ENCODE data around the gene STEAP3. TPM values are rescaled to one million over a fixed set of nuclear protein-coding genes. Genes with fewer than 3 reads are reported as not detected.

The STEAP3 gene
- total RNA-seq, 3 donors from 2014 or later (not counting 1 experiment from before 2014, with no cell fraction given): 1.7 to 2.5 (median 2.0) TPM

DNA sequence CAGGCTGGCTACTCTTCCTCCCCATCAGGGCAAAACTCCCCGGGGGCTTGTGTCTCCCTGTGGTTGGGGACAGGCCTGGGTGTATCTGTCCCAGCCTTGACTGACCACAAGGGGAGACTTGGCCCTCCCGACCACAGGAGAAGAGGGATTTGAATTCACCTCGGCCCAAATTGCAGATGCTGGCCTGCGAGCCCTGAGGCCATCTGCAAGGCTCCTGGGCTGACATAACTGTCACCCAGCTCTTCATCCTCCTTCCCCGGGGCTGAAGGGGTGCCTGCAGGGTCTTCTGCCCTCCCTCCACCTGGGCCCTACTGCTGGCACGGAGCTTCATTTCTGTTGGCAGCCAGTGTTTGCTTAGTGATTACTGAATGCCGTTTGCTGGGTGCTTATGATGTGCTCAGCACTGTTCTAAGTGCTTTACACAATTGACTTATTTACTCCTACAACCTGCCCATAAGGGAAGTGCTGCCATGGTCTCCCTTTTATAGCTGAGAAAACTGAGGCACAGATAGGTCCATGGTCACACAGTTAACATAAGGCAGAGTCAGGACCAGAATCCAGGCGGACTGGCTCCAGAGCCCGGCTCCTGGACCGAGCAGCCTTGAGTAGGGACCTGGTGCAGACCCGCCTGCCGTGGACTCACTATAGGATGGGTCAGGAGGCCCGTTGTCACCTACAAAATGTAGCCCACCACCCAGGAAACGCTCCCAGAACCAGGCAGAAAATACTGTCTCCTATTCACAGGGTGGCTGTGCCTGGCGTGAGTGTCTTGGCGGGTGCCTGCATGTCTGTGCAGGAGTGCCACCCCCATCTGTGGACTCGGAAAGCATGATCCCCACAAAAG lies 18.9 kb downstream of the STEAP3 start:
- H3K36me3 ChIP-seq (ENCODE audit: control insufficient read depth, insufficient read depth, low read length): no peaks in the 10 kb centered on the region
- 84% methylated on average over 17 of the region's 17 CpGs for WGBS (ENCODE audit: insufficient coverage)
- TF ChIP-seq, protein P1, sequence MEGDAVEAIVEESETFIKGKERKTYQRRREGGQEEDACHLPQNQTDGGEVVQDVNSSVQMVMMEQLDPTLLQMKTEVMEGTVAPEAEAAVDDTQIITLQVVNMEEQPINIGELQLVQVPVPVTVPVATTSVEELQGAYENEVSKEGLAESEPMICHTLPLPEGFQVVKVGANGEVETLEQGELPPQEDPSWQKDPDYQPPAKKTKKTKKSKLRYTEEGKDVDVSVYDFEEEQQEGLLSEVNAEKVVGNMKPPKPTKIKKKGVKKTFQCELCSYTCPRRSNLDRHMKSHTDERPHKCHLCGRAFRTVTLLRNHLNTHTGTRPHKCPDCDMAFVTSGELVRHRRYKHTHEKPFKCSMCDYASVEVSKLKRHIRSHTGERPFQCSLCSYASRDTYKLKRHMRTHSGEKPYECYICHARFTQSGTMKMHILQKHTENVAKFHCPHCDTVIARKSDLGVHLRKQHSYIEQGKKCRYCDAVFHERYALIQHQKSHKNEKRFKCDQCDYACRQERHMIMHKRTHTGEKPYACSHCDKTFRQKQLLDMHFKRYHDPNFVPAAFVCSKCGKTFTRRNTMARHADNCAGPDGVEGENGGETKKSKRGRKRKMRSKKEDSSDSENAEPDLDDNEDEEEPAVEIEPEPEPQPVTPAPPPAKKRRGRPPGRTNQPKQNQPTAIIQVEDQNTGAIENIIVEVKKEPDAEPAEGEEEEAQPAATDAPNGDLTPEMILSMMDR (IDR thresholded peaks at IDR 0.05): no peak
- Mint-ChIP-seq H3K4me1 (peaks cover 12% of the 10 kb centered on the region in 2 donors), H3K27me3 (ENCODE audit: low read depth in 2 of 2) (peaks cover 0 to 6% of the 10 kb centered on the region in 2 donors), H3K4me3 (no peak overlapping the region), H3K27ac (no peak overlapping the region), H3K36me3 (no peaks in the 10 kb centered on the region), H3K9me3 (no peaks in the 10 kb centered on the region)
- no peak for DNase-seq
- H3K4me1 ChIP-seq (ENCODE audit: control insufficient read depth, insufficient read depth, low read length): no peaks in the 10 kb centered on the region
- no peak for ATAC-seq
- H3K4me3 ChIP-seq (ENCODE audit: low read length): no peak overlapping the region
- H3K27ac ChIP-seq (ENCODE audit: low read length): no peak overlapping the region
- no peaks in the 10 kb centered on the region for H3K9me3 ChIP-seq (ENCODE audit: control insufficient read depth, insufficient read depth, low read length)
- H3K27me3 ChIP-seq (ENCODE audit: control insufficient read depth, insufficient read depth, low read length): no peaks in the 10 kb centered on the region
- intact Hi-C loops (cut with micrococcal nuclease): no loop called here

DNA sequence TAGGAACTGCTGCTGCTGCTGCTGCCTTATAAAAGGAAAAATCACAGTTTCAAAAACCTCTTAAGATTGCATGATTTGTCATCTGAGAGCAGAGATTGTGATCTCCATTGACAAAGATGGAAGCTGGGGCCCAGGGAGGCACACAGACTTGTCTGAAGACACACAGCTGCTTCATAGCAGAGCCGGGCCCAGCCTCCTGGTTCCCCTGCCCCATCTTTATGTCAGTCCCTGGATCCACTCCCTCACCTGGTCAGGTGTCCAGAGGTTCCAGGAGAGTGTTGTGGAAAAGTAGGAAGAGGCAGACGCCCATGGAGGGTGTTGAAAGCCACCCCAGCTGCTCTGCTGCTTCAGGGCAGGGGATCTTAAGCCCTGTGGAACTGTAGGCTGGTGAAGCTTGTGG lies 20.0 kb downstream of the STEAP3 start:
- Mint-ChIP-seq H3K4me1 (peaks cover under 1 to 1% of the 10 kb centered on the region in 2 donors), H3K27ac (no peak overlapping the region), H3K36me3 (no peaks in the 10 kb centered on the region), H3K9me3 (no peaks in the 10 kb centered on the region), H3K27me3 (ENCODE audit: low read depth in 2 of 2) (no peaks in the 10 kb centered on the region), H3K4me3 (no peak overlapping the region)
- Histone ChIP-seq H3K36me3 (ENCODE audit: control insufficient read depth, insufficient read depth, low read length) (no peaks in the 10 kb centered on the region), H3K27me3 (ENCODE audit: control insufficient read depth, insufficient read depth, low read length) (no peaks in the 10 kb centered on the region), H3K27ac (ENCODE audit: low read length) (no peak overlapping the region), H3K4me1 (ENCODE audit: control insufficient read depth, insufficient read depth, low read length) (no peaks in the 10 kb centered on the region), H3K9me3 (ENCODE audit: control insufficient read depth, insufficient read depth, low read length) (no peaks in the 10 kb centered on the region), H3K4me3 (ENCODE audit: low read length) (no peak overlapping the region)
- WGBS (ENCODE audit: insufficient coverage): 80% methylated on average over 2 of the region's 2 CpGs
- DNase-seq (no peak), ATAC-seq (no peak)
- intact Hi-C loops (cut with micrococcal nuclease): no loop called here
- TF ChIP-seq, protein P1 (IDR thresholded peaks at IDR 0.05): no peak

DNA sequence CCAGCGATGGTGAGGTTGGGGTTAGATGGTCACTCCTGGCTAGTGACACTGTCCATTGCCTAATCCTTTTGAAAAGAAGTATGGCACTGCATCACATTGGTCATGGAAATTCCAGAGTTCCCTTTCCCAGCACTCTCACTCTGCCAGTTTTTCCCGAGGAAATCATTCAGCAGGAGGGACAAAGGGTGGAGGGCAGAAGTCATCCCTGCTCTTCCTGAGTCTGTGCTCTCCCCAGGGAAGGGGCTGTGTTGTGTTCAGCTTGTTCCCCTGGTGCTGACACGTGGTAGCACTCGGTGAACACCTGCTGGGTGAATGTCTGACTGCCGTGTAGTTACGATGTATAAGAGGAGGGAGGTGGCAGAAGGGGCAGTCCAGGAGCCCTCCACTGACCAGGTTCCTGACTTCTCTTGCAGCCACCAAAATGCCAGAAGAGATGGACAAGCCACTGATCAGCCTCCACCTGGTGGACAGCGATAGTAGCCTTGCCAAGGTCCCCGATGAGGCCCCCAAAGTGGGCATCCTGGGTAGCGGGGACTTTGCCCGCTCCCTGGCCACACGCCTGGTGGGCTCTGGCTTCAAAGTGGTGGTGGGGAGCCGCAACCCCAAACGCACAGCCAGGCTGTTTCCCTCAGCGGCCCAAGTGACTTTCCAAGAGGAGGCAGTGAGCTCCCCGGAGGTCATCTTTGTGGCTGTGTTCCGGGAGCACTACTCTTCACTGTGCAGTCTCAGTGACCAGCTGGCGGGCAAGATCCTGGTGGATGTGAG lies 21.6 kb downstream of the STEAP3 start:
- Mint-ChIP-seq H3K36me3 (no peaks in the 10 kb centered on the region), H3K27ac (no peak overlapping the region), H3K4me3 (no peak overlapping the region), H3K27me3 (ENCODE audit: low read depth in 2 of 2) (no peaks in the 10 kb centered on the region), H3K9me3 (no peaks in the 10 kb centered on the region), H3K4me1 (no peaks in the 10 kb centered on the region)
- DNase-seq: no peak
- TF ChIP-seq, protein P1 (IDR thresholded peaks at IDR 0.05): no peak
- Histone ChIP-seq H3K27me3 (ENCODE audit: control insufficient read depth, insufficient read depth, low read length) (no peaks in the 10 kb centered on the region), H3K9me3 (ENCODE audit: control insufficient read depth, insufficient read depth, low read length) (no peaks in the 10 kb centered on the region), H3K27ac (ENCODE audit: low read length) (no peak overlapping the region), H3K4me3 (ENCODE audit: low read length) (no peak overlapping the region), H3K36me3 (ENCODE audit: control insufficient read depth, insufficient read depth, low read length) (no peaks in the 10 kb centered on the region), H3K4me1 (ENCODE audit: control insufficient read depth, insufficient read depth, low read length) (no peaks in the 10 kb centered on the region)
- 95% methylated on average over 17 of the region's 17 CpGs for WGBS (ENCODE audit: insufficient coverage)
- intact Hi-C loops (cut with micrococcal nuclease): no loop called here
- no peak for ATAC-seq
